ENCODE measurements around the gene NADK2. TPM values are rescaled to one million over a fixed set of nuclear protein-coding genes. Genes with fewer than 3 reads are reported as not detected.
A peak's percentile ranks its signal among the peaks of the same experiment; 100 is the strongest.

NADK2 gene
- total RNA-seq, 2 donors from 2014 or later: 28.6 to 31.3 TPM

- H3K9ac ChIP-seq (ENCODE audit: low read depth in 2 of 2, low read length in 2 of 2): no peak overlapping the region
- no peaks in the 10 kb centered on the region for H3K27me3 ChIP-seq
- H3K4me1 ChIP-seq: peaks cover 4% of the 10 kb centered on the region
- intact Hi-C loops (cut with DNase I): loop anchor here (5.0 kb wide), 1 partner anchor 92 kb away; the partner anchor contains the start of genes LMBRD2 and SKP2
- no peak for DNase-seq
- no peak overlapping the region for H3K4me3 ChIP-seq
- H3K36me3 ChIP-seq: no peaks in the 10 kb centered on the region
- no peaks in the 10 kb centered on the region for H3K9me3 ChIP-seq
- no peak overlapping the region for H3K27ac ChIP-seq
- no peak for TF ChIP-seq CTCF (IDR thresholded peaks at IDR 0.05)
These were observed 2.4 kb upstream of the NADK2 start for GRCh38 chr5:36244076-36244475.

- Histone ChIP-seq H3K27ac (no peak overlapping the region), H3K27me3 (no peaks in the 10 kb centered on the region), H3K36me3 (no peaks in the 10 kb centered on the region), H3K4me1 (peaks cover 4% of the 10 kb centered on the region), H3K9ac (ENCODE audit: low read depth in 2 of 2, low read length in 2 of 2) (no peak overlapping the region), H3K4me3 (no peak overlapping the region), H3K9me3 (no peaks in the 10 kb centered on the region)
- DNase-seq: no peak
- intact Hi-C loops (cut with DNase I): loop anchor here (5.0 kb wide), 1 partner anchor 91 kb away; the partner anchor contains the start of genes LMBRD2 and SKP2
- no peak for TF ChIP-seq CTCF (IDR thresholded peaks at IDR 0.05)
These were observed 1.9 kb upstream of the NADK2 start for GRCh38 chr5:36243653-36244052.

GRCh38 chr5:36242534-36243485 is 1.1 kb upstream of the NADK2 start:
- Histone ChIP-seq H3K9ac (ENCODE audit: low read depth in 2 of 2, low read length in 2 of 2) (peak overlapping the region; percentile 64 to 84), H3K9me3 (no peaks in the 10 kb centered on the region)

GRCh38 chr5:36240779-36241630 is 720 bp downstream of the NADK2 start:
- Histone ChIP-seq H3K9ac (ENCODE audit: low read depth in 2 of 2, low read length in 2 of 2) (peak overlapping the region; percentile 84 to 91), H3K4me3 (peak overlapping the region; percentile 82), H3K27me3 (no peaks in the 10 kb centered on the region), H3K27ac (peak overlapping the region; percentile 93), H3K9me3 (no peaks in the 10 kb centered on the region), H3K4me1 (peaks cover 4% of the 10 kb centered on the region), H3K36me3 (no peaks in the 10 kb centered on the region)
- no peak for TF ChIP-seq CTCF (IDR thresholded peaks at IDR 0.05)
- DNase-seq: peak; percentile 72
- intact Hi-C loops (cut with DNase I): loop anchor here (5.0 kb wide), 1 partner anchor 89 kb away; the partner anchor contains the start of genes LMBRD2 and SKP2

More at GRCh38 chr5:36242534-36243485, 1.1 kb upstream of the NADK2 start:
- intact Hi-C loops (cut with DNase I): loop anchor here (5.0 kb wide), 1 partner anchor 91 kb away; the partner anchor contains the start of genes LMBRD2 and SKP2
- no peak for TF ChIP-seq CTCF (IDR thresholded peaks at IDR 0.05)
- H3K36me3 ChIP-seq: no peaks in the 10 kb centered on the region
- H3K4me1 ChIP-seq: peaks cover 4% of the 10 kb centered on the region
- no peak for DNase-seq
- peak overlapping the region; percentile 82 for H3K4me3 ChIP-seq
- H3K27me3 ChIP-seq: no peaks in the 10 kb centered on the region
- peak overlapping the region; percentile 93 for H3K27ac ChIP-seq
